ENCODE data around the gene TMEM244.
"Not testable (repeated sequence)": the region's sequence is repeated elsewhere in the genome, so short reads cannot be mapped to it uniquely, and the experiment has no call there.

The TMEM244 gene

GRCh38 chr6:129860908-129861665, at the start of gene TMEM244:
Gene TMEM244 (minus strand): TSS chr6:129861315. CDS start chr6:129861188, 127 bp downstream.
- no peak for DNase-seq (ENCODE audit: low spot score)

- no peak for DNase-seq (ENCODE audit: low spot score)
Observed at GRCh38 chr6:129908858-129909257, 47.7 kb upstream of the TMEM244 start.

GRCh38 chr6:129908356-129908755, 47.2 kb upstream of the TMEM244 start:
- no peak for DNase-seq (ENCODE audit: low spot score)

DNA sequence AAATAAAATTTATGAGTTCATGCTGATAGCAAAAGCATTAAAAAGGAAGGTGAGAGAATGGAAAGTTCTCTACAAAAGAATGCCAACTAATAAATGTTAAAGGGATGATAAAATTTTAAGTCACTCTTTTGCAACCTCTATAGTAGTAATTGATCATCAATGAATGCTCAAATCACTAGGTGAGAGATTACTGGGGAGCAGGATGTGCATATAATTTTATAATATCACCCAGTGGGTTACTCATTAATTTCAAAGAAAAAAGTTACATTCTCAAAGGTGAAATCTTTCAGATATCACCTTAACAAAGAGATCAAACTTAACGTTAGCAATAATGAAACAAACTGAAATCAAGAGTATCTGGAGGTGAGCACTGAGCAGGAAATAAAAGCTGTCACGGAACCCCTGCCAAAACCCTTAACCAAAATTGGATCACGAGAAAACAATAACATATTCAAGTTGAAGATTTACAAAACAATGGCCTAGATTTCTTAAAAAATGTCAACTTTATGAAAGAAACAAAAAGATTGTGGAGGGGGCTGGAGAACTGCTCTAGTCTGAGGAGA, 45.5 kb upstream of the TMEM244 start:
- no peak for DNase-seq (ENCODE audit: low spot score)

DNA sequence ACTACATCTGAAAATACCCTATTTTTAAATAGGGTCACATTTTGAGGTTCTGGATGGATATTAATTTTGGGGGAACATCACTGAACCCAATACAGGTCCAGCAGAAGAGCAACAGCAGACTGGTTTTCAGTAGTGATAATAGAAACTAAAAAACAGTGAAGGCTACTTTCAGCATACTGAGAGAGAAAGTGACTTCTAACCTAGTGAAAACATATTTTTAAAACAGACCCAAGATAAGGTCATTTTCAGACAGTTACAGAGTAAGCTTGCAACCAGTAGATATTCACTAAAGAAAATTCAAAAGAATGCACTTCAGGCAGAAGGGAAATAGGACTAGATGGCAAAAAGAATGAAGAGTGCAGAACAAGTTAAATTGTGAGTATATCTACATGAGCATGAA, 42.0 kb upstream of the TMEM244 start:
- DNase-seq (ENCODE audit: low spot score), result no peak

DNA sequence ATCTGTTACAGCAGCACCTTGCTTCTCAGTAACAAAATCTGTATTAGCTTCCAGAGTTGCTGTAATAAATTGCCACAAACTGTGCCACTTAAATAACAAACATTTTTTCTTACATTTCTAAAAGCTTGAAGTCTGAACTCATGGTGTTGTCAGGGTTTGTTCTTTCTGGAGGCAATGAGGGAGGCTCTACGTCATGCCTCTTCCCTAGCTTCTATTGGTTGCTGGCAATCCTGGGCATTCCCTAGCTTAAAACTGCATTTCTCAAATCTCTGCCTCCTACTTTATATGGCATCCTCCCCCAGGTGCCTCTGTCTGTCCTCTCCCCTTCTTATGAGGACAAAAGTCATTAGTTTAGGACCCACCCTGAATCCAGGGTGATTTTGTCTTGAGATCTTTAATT, 41.6 kb upstream of the TMEM244 start:
- DNase-seq (ENCODE audit: low spot score), result no peak

- DNase-seq (ENCODE audit: low spot score), result peak; percentile 34
Observed at GRCh38 chr6:129901910-129902309, 40.8 kb upstream of the TMEM244 start.

DNA sequence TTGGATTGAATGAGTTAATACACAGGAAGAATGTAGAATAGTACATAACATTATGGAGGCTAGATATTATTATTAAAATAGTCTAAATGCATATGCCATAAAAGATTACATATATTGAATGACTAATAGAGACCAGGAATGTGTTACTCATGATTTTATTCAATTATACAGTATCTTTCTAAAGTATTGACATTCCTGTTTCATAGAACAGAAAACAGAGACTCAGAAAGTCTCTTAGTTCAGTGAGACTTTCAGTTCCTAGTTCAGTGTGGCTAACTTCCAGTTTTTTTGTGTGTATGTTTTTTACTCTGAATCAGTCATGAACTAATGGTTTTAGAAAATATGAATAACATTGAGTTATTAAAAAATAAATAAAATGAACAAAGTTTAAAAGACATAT, 34.6 kb upstream of the TMEM244 start:
- DNase-seq (ENCODE audit: low spot score), result no peak

DNA sequence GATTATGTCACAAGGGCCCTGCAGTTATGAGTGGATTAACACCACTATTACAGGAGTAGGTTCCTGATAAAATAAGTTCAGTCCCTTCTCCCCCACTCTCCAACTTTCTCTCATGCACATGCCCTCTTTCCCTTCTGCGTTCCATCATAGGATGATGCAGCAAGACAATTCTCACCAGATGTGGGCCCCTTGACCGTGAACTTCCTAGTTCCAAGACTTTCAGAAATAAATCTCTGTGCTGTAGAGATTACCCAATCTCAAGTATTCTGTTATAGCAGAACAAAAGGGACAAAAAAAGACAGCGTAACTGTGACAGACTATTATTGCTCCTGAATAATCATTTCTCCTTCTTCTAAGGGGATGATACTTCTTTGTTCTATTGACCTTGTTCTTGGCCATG, 33.8 kb upstream of the TMEM244 start:
- DNase-seq (ENCODE audit: low spot score), result no peak

- DNase-seq (ENCODE audit: low spot score), result no peak
Observed at GRCh38 chr6:129893640-129894039, 32.5 kb upstream of the TMEM244 start.

GRCh38 chr6:129890701-129891100, 29.6 kb upstream of the TMEM244 start:
- DNase-seq (ENCODE audit: low spot score), result no peak

- DNase-seq (ENCODE audit: low spot score), result no peak
Observed at GRCh38 chr6:129890164-129890563, 29.0 kb upstream of the TMEM244 start.

- peak; percentile 15 for DNase-seq (ENCODE audit: low spot score)
Observed at GRCh38 chr6:129889580-129889979, 28.5 kb upstream of the TMEM244 start.

- DNase-seq (ENCODE audit: low spot score), result no peak
Observed at GRCh38 chr6:129886401-129887155, 25.5 kb upstream of the TMEM244 start.

GRCh38 chr6:129884211-129884610, 23.1 kb upstream of the TMEM244 start:
- DNase-seq (ENCODE audit: low spot score), result no peak

DNA sequence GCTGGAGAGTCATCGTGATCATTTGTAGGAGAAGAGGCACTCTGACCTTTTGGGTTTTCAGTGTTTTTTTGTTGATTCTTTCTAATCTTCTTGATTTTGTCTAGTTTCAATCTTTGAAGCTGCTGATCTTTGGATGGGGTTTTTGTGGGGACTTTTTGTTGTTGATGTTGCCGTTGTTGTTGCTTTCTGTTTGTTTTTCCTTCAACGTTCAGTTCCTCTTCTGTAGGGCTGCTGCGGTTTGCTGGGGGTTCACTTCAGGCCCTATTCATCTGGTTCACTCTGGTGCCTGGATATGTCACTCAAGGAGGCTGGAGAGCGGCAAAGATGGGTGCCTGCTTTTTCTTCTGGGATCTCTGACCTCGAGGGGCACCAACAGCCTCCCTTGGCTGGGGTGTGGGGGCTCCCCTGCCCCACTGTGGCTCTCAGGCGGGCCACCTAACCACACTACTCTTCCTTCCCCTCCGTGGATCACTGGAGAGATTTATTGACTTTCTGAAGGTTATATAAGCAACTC, 21.5 kb upstream of the TMEM244 start:
- DNase-seq (ENCODE audit: low spot score), result no peak

DNA sequence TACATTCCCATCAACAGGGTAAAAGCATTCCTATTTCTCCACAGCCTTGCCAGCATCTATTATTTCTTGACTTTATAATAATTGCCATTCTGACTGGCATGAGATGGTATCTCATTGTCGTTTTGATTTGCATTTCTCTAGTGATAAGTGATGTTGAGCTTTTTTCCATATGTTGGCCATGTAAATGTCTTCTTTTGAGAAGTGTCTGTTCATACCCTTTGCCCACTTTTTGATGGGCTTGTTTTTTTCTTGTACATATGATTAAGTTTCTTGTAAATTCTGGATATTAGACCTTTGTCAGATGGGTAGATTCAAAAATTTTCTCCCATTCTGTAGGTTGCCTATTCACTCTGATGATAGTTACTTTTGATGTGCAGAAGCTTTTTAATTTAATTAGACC, 16.8 kb upstream of the TMEM244 start:
- DNase-seq (ENCODE audit: low spot score), result not testable (repeated sequence)

DNA sequence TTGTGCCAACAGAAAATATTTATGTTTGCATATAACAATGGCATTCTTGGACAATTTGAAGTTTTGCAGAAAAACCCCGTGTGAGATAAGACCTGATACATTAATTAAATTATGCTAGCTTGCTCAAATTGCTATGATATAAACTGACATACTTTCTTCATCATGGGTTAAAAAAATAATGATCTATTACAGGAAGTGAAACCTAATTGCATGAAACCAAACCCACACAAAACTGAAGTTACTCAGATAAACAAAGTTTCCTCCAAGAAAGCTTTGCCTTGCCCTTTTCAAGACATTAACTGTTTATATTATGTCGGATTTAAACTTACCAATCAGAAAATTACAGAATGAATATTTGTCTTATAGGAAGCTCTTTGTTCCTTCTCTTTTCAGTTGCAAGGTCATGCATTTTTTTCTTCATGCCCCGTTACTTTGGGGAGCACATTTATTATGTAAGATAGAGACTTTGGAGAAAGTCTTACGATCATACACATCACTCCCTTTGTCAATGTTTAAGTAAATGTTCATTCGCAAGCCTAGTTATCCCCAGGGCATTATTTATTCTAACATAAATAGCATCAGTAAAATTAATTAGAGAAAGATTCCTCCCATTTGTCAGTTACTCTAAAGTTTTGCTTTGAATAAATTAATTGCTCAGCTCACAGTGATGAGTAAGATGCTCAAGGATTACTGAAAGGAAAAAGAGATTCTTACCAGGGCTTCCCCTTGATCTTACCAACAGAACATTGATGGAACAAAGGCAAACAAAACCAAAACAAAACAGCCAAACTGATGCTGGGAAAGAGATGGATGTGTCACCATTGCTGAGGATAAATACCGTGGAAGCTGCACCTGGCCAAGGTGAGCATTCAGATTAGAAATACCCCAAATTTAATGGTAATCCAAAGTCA, 14.8 kb upstream of the TMEM244 start:
- DNase-seq (ENCODE audit: low spot score), result no peak

DNA sequence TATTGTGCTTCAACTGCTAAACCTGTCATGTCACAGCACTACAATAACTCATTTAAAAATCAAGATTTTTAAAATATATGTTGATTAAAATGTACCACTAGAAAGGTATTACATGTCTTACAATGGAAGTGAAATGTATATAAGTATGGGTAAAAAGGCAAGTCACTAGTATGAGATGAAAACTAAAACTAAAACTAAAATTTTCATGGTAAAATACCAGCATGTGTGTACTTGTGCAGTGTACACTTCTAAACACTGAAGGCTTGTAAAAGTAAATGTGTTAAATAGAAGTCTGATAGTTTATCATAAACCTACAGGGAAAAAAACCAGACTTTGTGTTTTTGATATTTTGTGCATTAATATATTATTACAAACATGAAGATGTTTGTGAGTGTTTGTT, 13.7 kb upstream of the TMEM244 start:
- no peak for DNase-seq (ENCODE audit: low spot score)

GRCh38 chr6:129872586-129872985, 11.5 kb upstream of the TMEM244 start:
- DNase-seq (ENCODE audit: low spot score), result no peak

- DNase-seq (ENCODE audit: low spot score), result no peak
Observed at GRCh38 chr6:129871221-129871620, 10.1 kb upstream of the TMEM244 start.

DNA sequence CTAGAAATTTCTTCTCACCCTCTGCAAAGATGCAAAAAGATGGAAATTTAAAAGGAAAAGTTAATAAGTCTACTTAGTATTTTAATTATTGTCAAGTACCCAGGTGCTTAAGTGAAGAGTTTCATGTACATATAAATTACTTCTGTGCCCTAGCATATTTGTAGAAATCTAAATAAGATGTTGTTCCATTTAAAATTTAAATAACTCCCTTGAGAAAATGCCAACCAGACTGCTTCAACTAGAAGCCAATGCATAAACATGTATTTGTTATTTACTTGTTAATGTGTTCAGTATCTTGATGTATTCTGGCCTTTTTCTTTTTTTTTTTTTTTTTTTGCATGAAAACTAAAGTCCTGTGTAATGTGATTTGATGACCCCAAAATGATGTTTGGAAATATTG, 6.3 kb upstream of the TMEM244 start:
- no peak for DNase-seq (ENCODE audit: low spot score)
